Esophagus squamous epithelium (tissue), 4 donors: Measurements from ENCODE around the gene TCEAL9.

Experiments used
- POLR2A ChIP-seq, 4 donors: fragments of 450-650 bp; IDR thresholded peaks; one replicate each; pipeline ENCODE4 v1.6.1; 2017; ENCODE audit warnings: antibody characterized with exemption in 4 of 4, mild to moderate bottlenecking in 4 of 4, moderate library complexity in 3 of 4
- TF ChIP-seq, protein P1 (sequence below), 6 experiments: fragments of 450-650 bp in 4 of 6; fragments of 200-600 bp in 2 of 6; sonication (generic) in 2 of 6; IDR thresholded peaks; one replicate each; pipeline ENCODE4 v1.5.1; 2016 to 2019; ENCODE audit warnings: antibody characterized with exemption in 6 of 6, mild to moderate bottlenecking in 4 of 6, moderate library complexity in 4 of 6

DNA sequence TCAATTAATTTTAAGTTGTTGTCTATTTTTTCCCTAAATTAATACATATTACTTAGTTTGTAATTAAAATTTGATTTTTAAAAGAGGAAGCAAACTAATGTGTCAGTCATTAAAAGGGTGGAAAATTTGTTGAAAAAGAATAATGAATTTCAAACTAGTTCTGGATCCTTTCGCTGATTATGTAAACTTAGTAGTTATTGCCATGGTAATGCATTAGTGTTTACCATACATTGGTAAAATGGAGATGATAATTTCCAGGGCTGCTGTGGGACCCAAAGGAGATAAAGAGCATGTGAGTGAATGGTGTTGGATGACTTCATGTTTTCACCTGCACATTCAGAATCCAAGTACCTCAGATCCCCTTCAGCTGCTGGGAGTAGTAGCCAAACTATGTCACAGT, 26.6 kb downstream of the TCEAL9 start:
- TF ChIP-seq, protein P1, sequence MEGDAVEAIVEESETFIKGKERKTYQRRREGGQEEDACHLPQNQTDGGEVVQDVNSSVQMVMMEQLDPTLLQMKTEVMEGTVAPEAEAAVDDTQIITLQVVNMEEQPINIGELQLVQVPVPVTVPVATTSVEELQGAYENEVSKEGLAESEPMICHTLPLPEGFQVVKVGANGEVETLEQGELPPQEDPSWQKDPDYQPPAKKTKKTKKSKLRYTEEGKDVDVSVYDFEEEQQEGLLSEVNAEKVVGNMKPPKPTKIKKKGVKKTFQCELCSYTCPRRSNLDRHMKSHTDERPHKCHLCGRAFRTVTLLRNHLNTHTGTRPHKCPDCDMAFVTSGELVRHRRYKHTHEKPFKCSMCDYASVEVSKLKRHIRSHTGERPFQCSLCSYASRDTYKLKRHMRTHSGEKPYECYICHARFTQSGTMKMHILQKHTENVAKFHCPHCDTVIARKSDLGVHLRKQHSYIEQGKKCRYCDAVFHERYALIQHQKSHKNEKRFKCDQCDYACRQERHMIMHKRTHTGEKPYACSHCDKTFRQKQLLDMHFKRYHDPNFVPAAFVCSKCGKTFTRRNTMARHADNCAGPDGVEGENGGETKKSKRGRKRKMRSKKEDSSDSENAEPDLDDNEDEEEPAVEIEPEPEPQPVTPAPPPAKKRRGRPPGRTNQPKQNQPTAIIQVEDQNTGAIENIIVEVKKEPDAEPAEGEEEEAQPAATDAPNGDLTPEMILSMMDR (IDR thresholded peaks at IDR 0.05), result no peak
- no peak for TF ChIP-seq POLR2A (IDR thresholded peaks at IDR 0.05)
